WTC11 (cell line): ENCODE measurements around the gene PDE1C.

Experiments used
- ATF6 ChIP-seq: sonication (generic); formaldehyde crosslinking; IDR thresholded peaks from 2 replicates; pipeline ENCODE4 v1.8.1; 2023; ENCODE audit warnings: mild to moderate bottlenecking, missing genetic modification reagents
- CTCF ChIP-seq: fragments of 200-600 bp; IDR thresholded peaks from 2 replicates; pipeline ENCODE4 v1.8.0; 2022; ENCODE audit warnings: antibody characterized with exemption

GRCh38 chr7:31758755-31759154 lies 311.5 kb downstream of the PDE1C start:
- TF ChIP-seq ATF6 (CRISPR knock-in tag) (no peak), CTCF (no peak)
